SK-N-SH (cell line): Measurements from ENCODE around the gene PER1. TPM values are rescaled to one million over a fixed set of nuclear protein-coding genes. Genes with fewer than 3 reads are reported as not detected.

Source experiments
- CTCF ChIA-PET: fragments of 300-600, 350-600 bp; formaldehyde crosslinking; extraction: SDS; loops from one replicate; lab custom pipeline; 2021; lab: Yijun Ruan, JAX
- POLR2A ChIA-PET: fragments of 350-600 bp; sonication (Branson Sonifier 250); formaldehyde crosslinking; extraction: SDS; loops from one replicate; lab custom pipeline; 2020; ENCODE audit warnings: antibody characterized with exemption, inconsistent platforms; lab: Yijun Ruan, JAX
- DNase-seq: peaks from one replicate; pipeline ENCODE4 v3.0.0; 2012
- H2AFZ ChIP-seq: fragments of 200-600 bp; sonication (generic); 2 replicates; pipeline ENCODE4 v1.8.1; 2016; ENCODE audit warnings: antibody characterized with exemption, mild to moderate bottlenecking, low read depth
- H3F3A ChIP-seq: fragments of 200-600 bp; sonication (generic); replicated peaks from 2 replicates; pipeline ENCODE3; 2016; ENCODE audit warnings: antibody characterized with exemption, mild to moderate bottlenecking; ENCODE audit not compliant: insufficient read depth
- H3K27ac ChIP-seq, 2 experiments: fragments of 200-500 bp in 1 of 2; fragments of 200-600 bp in 1 of 2; sonication (Bioruptor generic) in 1 of 2; sonication (generic), shearing (Covaris generic) in 1 of 2; 2 replicates each; pipeline versions ENCODE4 v1.5.1 to v1.6.1; 2014 to 2016; ENCODE audit warnings: low read depth in 2 of 2, inconsistent platforms in 1 of 2, low read length in 1 of 2, mild to moderate bottlenecking in 1 of 2, mixed read lengths in 1 of 2
- H3K27me3 ChIP-seq: fragments of 200-600 bp; sonication (generic), shearing (Covaris generic); 2 replicates; pipeline ENCODE4 v1.6.1; 2016; ENCODE audit warnings: mixed run types; ENCODE audit not compliant: insufficient read depth
- H3K36me3 ChIP-seq, 2 experiments: fragments of 200-500 bp in 1 of 2; fragments of 200-600 bp in 1 of 2; sonication (Bioruptor generic) in 1 of 2; sonication (generic) in 1 of 2; replicated peaks in 1 of 2; 2 replicates each; pipeline versions ENCODE3 to v1.5.1; 2014 to 2016; ENCODE audit warnings: low read length in 1 of 2, mild to moderate bottlenecking in 1 of 2; ENCODE audit not compliant: insufficient read depth in 2 of 2, control insufficient read depth in 1 of 2
- H3K4me1 ChIP-seq, 2 experiments: fragments of 200-500 bp in 1 of 2; fragments of 200-600 bp in 1 of 2; sonication (Bioruptor generic) in 1 of 2; sonication (generic), shearing (Covaris generic) in 1 of 2; 2 replicates each; pipeline versions ENCODE4 v1.5.1 to v1.6.1; 2014 to 2016; ENCODE audit warnings: low read depth in 1 of 2, low read length in 1 of 2, mixed run types in 1 of 2; ENCODE audit not compliant: insufficient read depth in 2 of 2, control insufficient read depth in 1 of 2
- H3K4me2 ChIP-seq: fragments of 200-600 bp; sonication (generic), shearing (Covaris generic); 2 replicates; pipeline ENCODE4 v1.6.1; 2017; ENCODE audit warnings: mixed run types
- H3K4me3 ChIP-seq, 2 experiments: fragments of 200-500 bp in 1 of 2; fragments of 200-600 bp in 1 of 2; sonication (Bioruptor generic) in 1 of 2; sonication (generic), shearing (Covaris generic) in 1 of 2; 2 replicates each; pipeline versions ENCODE4 v1.5.1 to v1.8.1; 2014 to 2016; ENCODE audit warnings: low read depth in 2 of 2, inconsistent platforms in 1 of 2, low read length in 1 of 2, mild to moderate bottlenecking in 1 of 2, mixed read lengths in 1 of 2, moderate library complexity in 1 of 2
- H3K79me2 ChIP-seq: fragments of 200-600 bp; sonication (generic); 2 replicates; pipeline ENCODE4 v1.8.1; 2017; ENCODE audit warnings: mild to moderate bottlenecking; ENCODE audit not compliant: insufficient read depth
- H3K9ac ChIP-seq: fragments of 200-600 bp; sonication (generic); 2 replicates; pipeline ENCODE4 v1.6.1; 2017; ENCODE audit warnings: mixed run types
- H3K9me2 ChIP-seq: fragments of 200-600 bp; sonication (generic); 2 replicates; pipeline ENCODE4 v1.6.1; 2017; ENCODE audit warnings: mixed run types
- H3K9me3 ChIP-seq: fragments of 200-600 bp; sonication (generic); 2 replicates; pipeline ENCODE4 v1.6.1; 2017; ENCODE audit warnings: mixed run types, mild to moderate bottlenecking, moderate library complexity
- H4K20me1 ChIP-seq: fragments of 200-600 bp; sonication (generic); 2 replicates; pipeline ENCODE4 v1.6.1; 2017; ENCODE audit warnings: mild to moderate bottlenecking, mixed run types; ENCODE audit not compliant: insufficient read depth
- CTCF ChIP-seq: fragments of 200-600 bp; sonication (generic); IDR thresholded peaks from 2 replicates; pipeline ENCODE4 v1.6.1; 2017; ENCODE audit warnings: antibody characterized with exemption, mild to moderate bottlenecking, moderate library complexity
- ELF1 ChIP-seq: IDR thresholded peaks from 2 replicates; pipeline ENCODE4 v1.4.0; 2012
- EP300 ChIP-seq, 2 experiments: IDR thresholded peaks; 2 replicates each; pipeline versions ENCODE4 v1.4.0 to v1.6.1; 2012; ENCODE audit warnings: borderline replicate concordance in 1 of 2, low read depth in 1 of 2, low read length in 1 of 2
- FOXJ3 ChIP-seq: sonication (generic); formaldehyde crosslinking; IDR thresholded peaks from 2 replicates; pipeline ENCODE4 v1.5.1; 2020; ENCODE audit warnings: mild to moderate bottlenecking, missing genetic modification reagents
- GABPA ChIP-seq: IDR thresholded peaks from 2 replicates; pipeline ENCODE4 v1.4.0; 2012; ENCODE audit warnings: low read depth, mild to moderate bottlenecking
- IRF3 ChIP-seq: fragments of 150-350 bp; IDR thresholded peaks from 2 replicates; pipeline ENCODE4 v1.6.1; 2016; ENCODE audit warnings: mild to moderate bottlenecking, low read depth, low read length
- MAX ChIP-seq: IDR thresholded peaks from 2 replicates; pipeline ENCODE4 v1.4.0; 2012; ENCODE audit warnings: low read depth
- NRF1 ChIP-seq: IDR thresholded peaks from 2 replicates; pipeline ENCODE4 v1.6.1; 2012; ENCODE audit warnings: low read depth, mild to moderate bottlenecking, low read length
- PBX3 ChIP-seq: IDR thresholded peaks from 2 replicates; pipeline ENCODE4; 2012
- RAD21 ChIP-seq: IDR thresholded peaks from 2 replicates; pipeline ENCODE4 v1.6.1; 2012; ENCODE audit warnings: mild to moderate bottlenecking, low read length
- SIN3A ChIP-seq: IDR thresholded peaks from 2 replicates; pipeline ENCODE4 v1.6.1; 2012; ENCODE audit warnings: low read depth, mild to moderate bottlenecking, low read length, moderate library complexity, borderline replicate concordance
- SMC3 ChIP-seq: IDR thresholded peaks from 2 replicates; pipeline ENCODE4 v1.6.1; 2012; ENCODE audit warnings: low read depth, low read length, improper control_type of control experiment
- TCF12 ChIP-seq: IDR thresholded peaks from 2 replicates; pipeline ENCODE4 v1.4.0; 2012
- USF1 ChIP-seq: IDR thresholded peaks from 2 replicates; pipeline ENCODE4 v1.4.0; 2012; ENCODE audit warnings: low read depth, borderline replicate concordance
- YY1 ChIP-seq: IDR thresholded peaks from 2 replicates; pipeline ENCODE4 v1.4.0; 2012; ENCODE audit warnings: low read depth, mild to moderate bottlenecking
- WGBS: methylation state at CpG from one replicate; pipeline ENCODE4 v1.1.6; 2017; ENCODE audit warnings: low lambda C conversion rate; 5-methylcytosine and 5-hydroxymethylcytosine counted together
- polyA plus RNA-seq, 3 experiments: library from polyadenylated mRNA; depleted of rRNA; stranded (reverse); fragments of >200 nt; gene quantifications; 2 replicates each; pipeline ENCODE4 v1.2.3, GENCODE V29; 2012

Gene PER1
- polyA plus RNA-seq, 1 of the 3 experiments (the other 2 are of a cell fraction), result 56.8 TPM

- H2AFZ ChIP-seq, result no peak overlapping the region
- peaks cover 47% of the 10 kb centered on the region for H3K79me2 ChIP-seq
- CTCF ChIA-PET, result interaction anchor here (0.6 to 9.4 kb wide), 17 partner anchors 14 to 221 kb away, joined by 3 to 98 read pairs (median 4); partner anchors contain the start of genes HES7 and TMEM107
- no peaks in the 10 kb centered on the region for H3K9me2 ChIP-seq
- H3F3A ChIP-seq, result peaks cover 39% of the 10 kb centered on the region
- peak overlapping the region in 1 of 2 experiments; percentile 95; a peak in 1 of 4 replicates for H3K27ac ChIP-seq
- no peaks in the 10 kb centered on the region; the same call in 1 of the 2 replicates for H4K20me1 ChIP-seq
- TF ChIP-seq SMC3 (peak; percentile 75), MAX (peak; percentile 31; the same call in 1 of the 2 replicates), SIN3A (peak; percentile 21; the same call in 1 of the 2 replicates), RAD21 (peak; percentile 72), CTCF (peak; percentile 84), TCF12 (no peak)
- WGBS, result 48% methylated on average over 16 of the region's 20 CpGs
- DNase-seq, result peak; percentile 86
- H3K4me2 ChIP-seq, result peak overlapping the region; percentile 64; the same call in 1 of the 2 replicates
- H3K4me1 ChIP-seq, result peaks cover 31 to 48% of the 10 kb centered on the region in 2 experiments; a peak in 3 of 4 replicates
- H3K36me3 ChIP-seq, result peaks cover 15 to 23% of the 10 kb centered on the region in 2 experiments
- no peaks in the 10 kb centered on the region for H3K27me3 ChIP-seq
- no peak overlapping the region; a peak in 1 of 4 replicates for H3K4me3 ChIP-seq
- peak overlapping the region; percentile 21; the same call in 1 of the 2 replicates for H3K9ac ChIP-seq
- H3K9me3 ChIP-seq, result no peaks in the 10 kb centered on the region
- POLR2A ChIA-PET, result no interaction called here
These were observed 6.2 kb upstream of the PER1 start for GRCh38 chr17:8158267-8159031.

GRCh38 chr17:8156246-8156992 lies 4.2 kb upstream of the PER1 start:
- Histone ChIP-seq H3K79me2 (peaks cover 38% of the 10 kb centered on the region), H3K27ac (peak overlapping the region; percentile 91 to 95), H3K4me1 (peaks cover 36 to 47% of the 10 kb centered on the region in 2 experiments; a peak in 3 of 4 replicates), H4K20me1 (no peaks in the 10 kb centered on the region; the same call in 1 of the 2 replicates), H2AFZ (no peak overlapping the region; the same call in 1 of the 2 replicates), H3K4me2 (peak overlapping the region; percentile 95), H3K9ac (peak overlapping the region; percentile 98), H3K9me3 (no peaks in the 10 kb centered on the region), H3K27me3 (no peaks in the 10 kb centered on the region), H3K4me3 (peak overlapping the region; percentile 54 to 78), H3K36me3 (peaks cover 15 to 22% of the 10 kb centered on the region in 2 experiments), H3K9me2 (no peaks in the 10 kb centered on the region), H3F3A (peaks cover 46% of the 10 kb centered on the region)
- CTCF ChIA-PET, result interaction anchor here (0.6 to 9.4 kb wide), 14 partner anchors 8 to 948 kb away, joined by 3 to 98 read pairs (median 4); partner anchors contain the start of genes AURKB and HES7
- peak; percentile 92 for DNase-seq
- POLR2A ChIA-PET, result interaction anchor here (0.6 to 2.1 kb wide), 9 partner anchors 12 to 91 kb away, joined by 3 to 13 read pairs (median 4); partner anchors contain the start of genes BORCS6 and CTC1
- WGBS, result 2% methylated on average over 49 of the region's 59 CpGs
- peak; percentile 86 for TF ChIP-seq NRF1
- peak; percentile 58 for TF ChIP-seq FOXJ3
- peak; percentile 83 for TF ChIP-seq IRF3
- peak; percentile 44; the same call in 1 of the 2 replicates for TF ChIP-seq SIN3A
- 0 out of 2 replicates have a peak, but pooled peaks have one; percentile 30 for TF ChIP-seq RAD21
- no peak for TF ChIP-seq EP300 (IDR thresholded peaks at IDR 0.05; ENCODE audit: borderline replicate concordance in 1 of 2, low read depth in 1 of 2, low read length in 1 of 2)
- peak; percentile 46; the same call in 1 of the 2 replicates for TF ChIP-seq USF1
- peak; percentile 36 for TF ChIP-seq YY1
- peak; percentile 37; the same call in 1 of the 2 replicates for TF ChIP-seq ELF1
- TF ChIP-seq PBX3, result peak; percentile 98
- TF ChIP-seq CTCF, result no peak; the same call in 1 of the 2 replicates
- TF ChIP-seq GABPA, result peak; percentile 75
